Body of pancreas (tissue), 4 donors: ENCODE data around the gene FMO5.
"Not testable (repeated sequence)": the region's sequence is repeated elsewhere in the genome, so short reads cannot be mapped to it uniquely, and the experiment has no call there.

Experiments
- CTCF ChIP-seq, 7 experiments: fragments of 450-650 bp in 4 of 7; fragments of 200-600 bp in 3 of 7; sonication (generic) in 3 of 7; IDR thresholded peaks; one replicate each; pipeline ENCODE4 v1.5.1; 2016 to 2019; ENCODE audit warnings: antibody characterized with exemption in 7 of 7
- POLR2A ChIP-seq, 3 donors: fragments of 450-650 bp; IDR thresholded peaks; one replicate each; pipeline ENCODE4 v1.6.1; 2016; ENCODE audit warnings: antibody characterized with exemption in 3 of 3, mild to moderate bottlenecking in 2 of 3

GRCh38 chr1:147233903-147234302 lies 8.8 kb upstream of the FMO5 start:
- not testable (repeated sequence) for TF ChIP-seq CTCF, POLR2A (IDR thresholded peaks at IDR 0.05)
